Fibroblast of skin of scalp (primary cell): ENCODE data around the gene LTB4R. TPM values are rescaled to one million over a fixed set of nuclear protein-coding genes. Genes with fewer than 3 reads are reported as not detected.

Experiments
- DNase-seq: peaks from one replicate; pipeline ENCODE4 v3.0.0-alpha.2; 2013
- polyA plus RNA-seq, 2 experiments: library from polyadenylated mRNA; unstranded; fragments of 120-200 nt; gene quantifications; one replicate each; pipeline ENCODE4 v1.2.1, GENCODE V29; 2013; ENCODE audit not compliant: insufficient read length in 2 of 2

Gene LTB4R
- 2.5 TPM for polyA plus RNA-seq (2013, experiment 1 of 2; ENCODE audit: insufficient read length)
- polyA plus RNA-seq (2013, experiment 2 of 2; ENCODE audit: insufficient read length) = 2.5 TPM

- DNase-seq = peak; percentile 62
Measured at GRCh38 chr14:24310646-24311604, at the start of gene LTB4R. TSS of gene LTB4R (plus strand) at chr14:24311502. CDS start at chr14:24315652, 4,150 bp downstream.

- no peak for DNase-seq
Measured at GRCh38 chr14:24261969-24262327, 49.4 kb upstream of the LTB4R start.

- DNase-seq = no peak
Measured at GRCh38 chr14:24262821-24263733, 48.2 kb upstream of the LTB4R start, which contains the start of gene TGM1. TSS of gene TGM1 (minus strand) at chr14:24263177. CDS start at chr14:24262352, 825 bp downstream.

GRCh38 chr14:24263848-24264247 is 47.5 kb upstream of the LTB4R start:
- DNase-seq = no peak

GRCh38 chr14:24264298-24264697 is 47.0 kb upstream of the LTB4R start:
- DNase-seq = no peak

- no peak for DNase-seq
Measured at GRCh38 chr14:24266344-24267244, 44.7 kb upstream of the LTB4R start.

- DNase-seq = no peak
Measured at GRCh38 chr14:24267516-24267915, 43.8 kb upstream of the LTB4R start.

GRCh38 chr14:24268225-24268624 is 43.1 kb upstream of the LTB4R start:
- DNase-seq = no peak

GRCh38 chr14:24269368-24269767 is 41.9 kb upstream of the LTB4R start:
- no peak for DNase-seq

- no peak for DNase-seq
Measured at GRCh38 chr14:24269910-24270536, 41.3 kb upstream of the LTB4R start.

GRCh38 chr14:24270537-24271133 is 40.7 kb upstream of the LTB4R start:
- no peak for DNase-seq

- peak; percentile 87 for DNase-seq
Measured at GRCh38 chr14:24271134-24271833, 40.0 kb upstream of the LTB4R start, which contains the start of gene RABGGTA. TSS of gene RABGGTA (minus strand) at chr14:24271597. CDS start at chr14:24271115, 482 bp downstream.

GRCh38 chr14:24271834-24272263 is 39.5 kb upstream of the LTB4R start:
- no peak for DNase-seq

- no peak for DNase-seq
Measured at GRCh38 chr14:24272467-24272866, 38.8 kb upstream of the LTB4R start.

- DNase-seq = no peak
Measured at GRCh38 chr14:24273422-24273998, 37.8 kb upstream of the LTB4R start.

GRCh38 chr14:24274101-24274543 is 37.2 kb upstream of the LTB4R start:
- no peak for DNase-seq

GRCh38 chr14:24277071-24277470 is 34.2 kb upstream of the LTB4R start:
- no peak for DNase-seq

- no peak for DNase-seq
Measured at GRCh38 chr14:24277606-24278321, 33.5 kb upstream of the LTB4R start.

GRCh38 chr14:24278424-24278823 is 32.9 kb upstream of the LTB4R start:
- no peak for DNase-seq
